Sigmoid colon (tissue), 7 donors: ENCODE data around the gene LRRIQ4. TPM values are rescaled to one million over a fixed set of nuclear protein-coding genes. Genes with fewer than 3 reads are reported as not detected.

ENCODE experiments used
- DNase-seq: peaks from one replicate; pipeline ENCODE4 v3.0.0-alpha.2; 2019
- H3K27ac ChIP-seq, 4 donors: fragments of 200-600 bp; sonication (generic); one replicate each; pipeline ENCODE4 v1.5.1; 2016 to 2019; ENCODE audit warnings: mild to moderate bottlenecking in 1 of 4
- H3K27me3 ChIP-seq, 3 donors: fragments of 200-600 bp; sonication (generic); one replicate each; pipeline ENCODE4 v1.5.1; 2019; ENCODE audit warnings: mild to moderate bottlenecking in 1 of 3
- H3K36me3 ChIP-seq, 4 donors: fragments of 200-600 bp; sonication (generic); one replicate each; pipeline ENCODE4 v1.5.1; 2016 to 2019
- H3K4me1 ChIP-seq, 4 donors: fragments of 200-600 bp; sonication (generic); one replicate each; pipeline ENCODE4 v1.5.1; 2017 to 2019
- H3K4me3 ChIP-seq, 4 donors: fragments of 200-600 bp; sonication (generic); one replicate each; pipeline ENCODE4 v1.5.1; 2017 to 2019; ENCODE audit warnings: mild to moderate bottlenecking in 2 of 4, moderate library complexity in 1 of 4
- H3K9me3 ChIP-seq, 4 donors: fragments of 200-600 bp in 3 of 4; sonication (generic) in 3 of 4; one replicate each; pipeline versions ENCODE4 v1.5.1 to v1.6.1; 2013 to 2019
- CTCF ChIP-seq, 4 experiments: fragments of 450-650 bp in 3 of 4; fragments of 200-600 bp in 1 of 4; IDR thresholded peaks; one replicate each; pipeline ENCODE4 v1.5.1; 2016 to 2019; ENCODE audit warnings: antibody characterized with exemption in 4 of 4, mild to moderate bottlenecking in 3 of 4, moderate library complexity in 2 of 4
- EP300 ChIP-seq, 4 donors: sonication (generic); formaldehyde crosslinking; IDR thresholded peaks; one replicate each; pipeline ENCODE4 v1.6.1; 2017; ENCODE audit warnings: antibody characterized with exemption in 4 of 4
- POLR2A ChIP-seq, 2 donors: fragments of 450-650 bp; IDR thresholded peaks; one replicate each; pipeline ENCODE4 v1.6.1; 2016; ENCODE audit warnings: antibody characterized with exemption in 2 of 2, mild to moderate bottlenecking in 2 of 2, moderate library complexity in 2 of 2
- POLR2AphosphoS5 ChIP-seq, 4 donors: sonication (generic); formaldehyde crosslinking; IDR thresholded peaks; one replicate each; pipeline ENCODE4 v1.6.1; 2017; ENCODE audit warnings: antibody characterized with exemption in 4 of 4
- WGBS, 2 donors: extraction: QIAGEN DNeasy Blood & Tissue Kit; methylation state at CpG; one replicate each; pipeline ENCODE4 v1.1.7; 2013; 5-methylcytosine and 5-hydroxymethylcytosine counted together
- intact Hi-C: fragments of 100-400 bp; cut with DNase I; formaldehyde crosslinking; loops from one replicate; pipeline ENCODE4 v1.15.1; 2023
- polyA plus RNA-seq, 3 donors: library from polyadenylated mRNA; stranded (reverse); fragments of 200-250 nt; gene quantifications; one replicate each; pipeline ENCODE4 v1.2.3, GENCODE V29; 2013
- total RNA-seq, 4 donors: library from RNA; depleted of rRNA; stranded (reverse); fragments of >200 nt; gene quantifications; one replicate each; pipeline ENCODE4 v1.1.0, GENCODE V29; 2016
- donor health status: healthy with polysubstance abuse.
- donor health status: Bipolar disorder and iron deficiency.
- donor health status: healthy.

Gene LRRIQ4
- total and polyA plus RNA-seq, 7 donors = not detected

GRCh38 chr3:169867584-169868210 is 55.0 kb downstream of the LRRIQ4 start:
- WGBS, 2 donors = 91 to 93% methylated on average over 3 of the region's 3 CpGs
- intact Hi-C loops = no loop called here

DNA sequence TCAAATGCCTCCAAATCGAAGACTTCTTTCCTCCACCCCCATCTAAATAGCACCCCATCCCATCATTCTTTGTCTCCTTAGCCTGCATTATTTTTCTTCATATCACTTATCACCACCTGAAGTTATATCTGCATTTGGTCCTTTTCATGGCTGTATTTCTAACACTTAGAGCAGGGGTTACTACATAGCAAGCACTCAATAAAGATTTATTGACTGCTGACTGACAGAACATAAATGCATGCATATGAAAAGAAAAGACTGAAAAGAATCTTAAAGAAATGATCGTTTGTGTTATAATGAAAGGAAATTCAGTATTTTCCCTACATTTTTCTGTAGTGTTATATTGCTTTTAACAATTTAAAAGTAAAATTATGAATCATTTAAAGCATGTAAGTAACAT is 55.7 kb downstream of the LRRIQ4 start:
- Histone ChIP-seq H3K27me3 (no peaks in the 10 kb centered on the region), H3K36me3 (no peaks in the 10 kb centered on the region), H3K4me3 (no peak overlapping the region), H3K9me3 (no peaks in the 10 kb centered on the region), H3K27ac (no peak overlapping the region), H3K4me1 (peaks cover 0 to 3% (median 0%) of the 10 kb centered on the region in 4 donors)
- TF ChIP-seq CTCF (IDR thresholded peaks at IDR 0.05) (no peak), POLR2A (IDR thresholded peaks at IDR 0.05) (no peak), EP300 (IDR thresholded peaks at IDR 0.05) (no peak), POLR2AphosphoS5 (IDR thresholded peaks at IDR 0.05) (no peak)
- DNase-seq = no peak
- WGBS, 2 donors = 43 to 75% methylated on average over 2 of the region's 2 CpGs
- intact Hi-C loops = no loop called here

More at GRCh38 chr3:169867584-169868210, 55.0 kb downstream of the LRRIQ4 start:
- TF ChIP-seq CTCF (IDR thresholded peaks at IDR 0.05) (no peak), POLR2A (IDR thresholded peaks at IDR 0.05) (no peak), POLR2AphosphoS5 (IDR thresholded peaks at IDR 0.05) (no peak), EP300 (IDR thresholded peaks at IDR 0.05) (no peak)
- H3K4me3 ChIP-seq = no peak overlapping the region
- H3K9me3 ChIP-seq = no peaks in the 10 kb centered on the region
- no peak overlapping the region for H3K27ac ChIP-seq
- H3K27me3 ChIP-seq = no peaks in the 10 kb centered on the region
- no peak for DNase-seq
- peaks cover 0 to 5% (median 0%) of the 10 kb centered on the region in 4 donors for H3K4me1 ChIP-seq
- no peaks in the 10 kb centered on the region for H3K36me3 ChIP-seq

GRCh38 chr3:169869484-169870220 is 57.0 kb downstream of the LRRIQ4 start, which contains the start of gene LRRC31:
TSS of gene LRRC31 (minus strand) at chr3:169869935. CDS start at chr3:169869807, 128 bp downstream.
- no peaks in the 10 kb centered on the region for H3K4me1 ChIP-seq
- H3K36me3 ChIP-seq = no peaks in the 10 kb centered on the region
- TF ChIP-seq CTCF (IDR thresholded peaks at IDR 0.05) = no peak
- TF ChIP-seq EP300 (IDR thresholded peaks at IDR 0.05) = no peak
- TF ChIP-seq POLR2A (IDR thresholded peaks at IDR 0.05) = no peak
- TF ChIP-seq POLR2AphosphoS5 (IDR thresholded peaks at IDR 0.05) = no peak
- 12 to 60% methylated on average over 2 of the region's 2 CpGs for WGBS, 2 donors
- H3K27ac ChIP-seq = no peak within 1 kb of the TSS
- H3K9me3 ChIP-seq = no peaks in the 10 kb centered on the region
- no peak for DNase-seq
- no peak within 1 kb of the TSS for H3K4me3 ChIP-seq
- intact Hi-C loops = no loop called here
- H3K27me3 ChIP-seq = no peaks in the 10 kb centered on the region

DNA sequence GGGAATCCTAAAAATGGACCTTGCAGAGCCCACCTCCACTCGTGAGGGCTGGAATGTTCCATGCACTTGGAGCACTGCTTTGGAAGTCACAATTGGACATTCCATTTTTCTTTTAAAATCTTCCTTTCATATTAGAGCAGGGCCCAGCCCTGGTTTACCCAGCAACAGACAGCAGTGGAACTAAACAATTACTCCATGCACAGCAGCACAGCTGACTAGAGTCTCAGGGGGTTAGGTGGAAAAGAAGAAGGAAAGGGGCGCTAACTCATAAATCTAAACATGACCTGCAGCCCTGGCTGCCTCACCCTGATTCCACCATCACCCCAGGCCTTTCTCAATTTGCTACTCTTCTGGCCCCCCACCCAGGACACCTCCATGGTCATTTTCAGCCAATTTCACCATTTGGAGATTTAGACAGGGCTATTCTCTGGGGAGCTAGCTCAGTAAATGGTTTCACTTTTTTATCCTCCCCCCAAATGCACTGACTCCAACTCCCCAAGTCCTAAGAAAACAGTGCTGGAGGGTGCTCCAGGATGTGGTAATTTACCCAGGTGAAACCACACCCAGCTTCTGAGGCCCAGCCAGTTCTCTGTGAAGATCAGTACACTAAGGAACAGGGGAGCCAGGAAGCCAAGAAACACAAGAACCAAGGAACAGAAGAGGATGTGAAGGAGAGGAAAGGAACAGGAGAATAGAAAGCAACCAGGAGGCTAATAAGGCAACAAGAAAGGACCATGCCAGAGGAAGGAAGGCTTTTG is 58.6 kb downstream of the LRRIQ4 start:
- no peaks in the 10 kb centered on the region for H3K36me3 ChIP-seq
- 24 to 67% methylated on average over 2 of the region's 2 CpGs for WGBS, 2 donors
- no peaks in the 10 kb centered on the region for H3K9me3 ChIP-seq
- H3K4me1 ChIP-seq = no peaks in the 10 kb centered on the region
- no peak overlapping the region for H3K4me3 ChIP-seq
- no peak for DNase-seq
- H3K27ac ChIP-seq = no peak overlapping the region
- H3K27me3 ChIP-seq = no peaks in the 10 kb centered on the region
- TF ChIP-seq POLR2AphosphoS5 (IDR thresholded peaks at IDR 0.05) (no peak), EP300 (IDR thresholded peaks at IDR 0.05) (no peak), POLR2A (IDR thresholded peaks at IDR 0.05) (no peak), CTCF (IDR thresholded peaks at IDR 0.05) (no peak)
- intact Hi-C loops = no loop called here
